Upper lobe of left lung (tissue), 6 donors: Measurements from ENCODE around the gene CD69. TPM values are rescaled to one million over a fixed set of nuclear protein-coding genes. Genes with fewer than 3 reads are reported as not detected.
"Not testable (repeated sequence)": the region's sequence is repeated elsewhere in the genome, so short reads cannot be mapped to it uniquely, and the experiment has no call there.

ENCODE experiments used
- ATAC-seq, 2 donors: fragments of 200-7000 bp; cut with Tn5 transposase; one replicate each; pipeline ENCODE4 v1.9.1; 2022; ENCODE audit warnings: mild to moderate bottlenecking in 2 of 2, moderate library complexity in 2 of 2; ENCODE audit not compliant: low FRiP score in 2 of 2
- DNase-seq, 2 donors: peaks; one replicate each; pipeline ENCODE4 v3.0.0-alpha.2; 2019 to 2020
- H3K27ac ChIP-seq, 4 donors: fragments of 200-600 bp; sonication (generic); one replicate each; pipeline ENCODE4 v1.5.1; 2016 to 2019
- H3K27me3 ChIP-seq, 4 donors: fragments of 200-600 bp; sonication (generic); one replicate each; pipeline ENCODE4 v1.5.1; 2017 to 2019
- H3K36me3 ChIP-seq, 4 donors: fragments of 200-600 bp; sonication (generic); one replicate each; pipeline ENCODE4 v1.5.1; 2016 to 2019
- H3K4me1 ChIP-seq, 4 donors: fragments of 200-600 bp; sonication (generic); one replicate each; pipeline ENCODE4 v1.5.1; 2018 to 2019
- H3K4me3 ChIP-seq, 4 donors: fragments of 200-600 bp; sonication (generic); one replicate each; pipeline ENCODE4 v1.5.1; 2017 to 2019; ENCODE audit warnings: mild to moderate bottlenecking in 2 of 4, moderate library complexity in 1 of 4
- H3K9me3 ChIP-seq, 4 donors: fragments of 200-600 bp; sonication (generic); one replicate each; pipeline ENCODE4 v1.5.1; 2018 to 2019
- EP300 ChIP-seq, 4 donors: sonication (generic); formaldehyde crosslinking; IDR thresholded peaks; one replicate each; pipeline ENCODE4 v1.5.1; 2017; ENCODE audit warnings: antibody characterized with exemption in 4 of 4, control low read depth in 2 of 4
- POLR2A ChIP-seq, 4 donors: fragments of 450-650 bp; IDR thresholded peaks; one replicate each; pipeline ENCODE4 v1.5.1; 2016 to 2017; ENCODE audit warnings: antibody characterized with exemption in 4 of 4, mild to moderate bottlenecking in 2 of 4
- POLR2AphosphoS5 ChIP-seq, 2 donors: sonication (generic); formaldehyde crosslinking; IDR thresholded peaks; one replicate each; pipeline ENCODE4 v1.5.1; 2017; ENCODE audit warnings: antibody characterized with exemption in 2 of 2
- WGBS, 2 donors: methylation state at CpG; one replicate each; pipeline ENCODE4 v1.1.5; 2017 to 2018; 5-methylcytosine and 5-hydroxymethylcytosine counted together
- total RNA-seq, 6 donors: library from RNA; depleted of rRNA in 4 of 6; stranded (reverse); fragments of >200 nt in 4 of 6; gene quantifications; one replicate each; pipeline versions ENCODE4 v1.1.0 to v1.2.1, GENCODE V29; 2016 to 2021
- TF ChIP-seq, protein P1 (sequence below), 6 experiments: fragments of 450-650 bp in 4 of 6; fragments of 200-600 bp in 2 of 6; sonication (generic) in 2 of 6; IDR thresholded peaks; one replicate each; pipeline ENCODE4 v1.5.1; 2016 to 2019; ENCODE audit warnings: antibody characterized with exemption in 6 of 6
- donor health status: DM: no; HTN: no; CAD: no; lungs with moderate emphysema.
- donor health status: DM: no; HTN: yes; CAD: no; lungs with severe emphysema.

CD69 gene
- total RNA-seq, 6 donors from 2014 or later: 2.8 to 25.2 (median 10.6) TPM

GRCh38 chr12:9721394-9722092 is 39.2 kb downstream of the CD69 start:
- no peak for ATAC-seq
- H3K4me1 ChIP-seq: peaks cover 0 to 7% (median 2%) of the 10 kb centered on the region in 4 donors

GRCh38 chr12:9719790-9720189 is 40.9 kb downstream of the CD69 start:
- Histone ChIP-seq H3K36me3 (no peaks in the 10 kb centered on the region), H3K27me3 (no peaks in the 10 kb centered on the region), H3K9me3 (no peaks in the 10 kb centered on the region), H3K4me3 (no peak overlapping the region), H3K4me1 (peaks cover 0 to 7% (median 2%) of the 10 kb centered on the region in 4 donors), H3K27ac (no peak overlapping the region)
- DNase-seq (no peak), ATAC-seq (no peak)
- WGBS, 2 donors: 42 to 80% methylated on average over 1 of the region's 1 CpG
- TF ChIP-seq POLR2AphosphoS5 (IDR thresholded peaks at IDR 0.05): no peak
- no peak for TF ChIP-seq EP300 (IDR thresholded peaks at IDR 0.05)
- TF ChIP-seq, protein P1, sequence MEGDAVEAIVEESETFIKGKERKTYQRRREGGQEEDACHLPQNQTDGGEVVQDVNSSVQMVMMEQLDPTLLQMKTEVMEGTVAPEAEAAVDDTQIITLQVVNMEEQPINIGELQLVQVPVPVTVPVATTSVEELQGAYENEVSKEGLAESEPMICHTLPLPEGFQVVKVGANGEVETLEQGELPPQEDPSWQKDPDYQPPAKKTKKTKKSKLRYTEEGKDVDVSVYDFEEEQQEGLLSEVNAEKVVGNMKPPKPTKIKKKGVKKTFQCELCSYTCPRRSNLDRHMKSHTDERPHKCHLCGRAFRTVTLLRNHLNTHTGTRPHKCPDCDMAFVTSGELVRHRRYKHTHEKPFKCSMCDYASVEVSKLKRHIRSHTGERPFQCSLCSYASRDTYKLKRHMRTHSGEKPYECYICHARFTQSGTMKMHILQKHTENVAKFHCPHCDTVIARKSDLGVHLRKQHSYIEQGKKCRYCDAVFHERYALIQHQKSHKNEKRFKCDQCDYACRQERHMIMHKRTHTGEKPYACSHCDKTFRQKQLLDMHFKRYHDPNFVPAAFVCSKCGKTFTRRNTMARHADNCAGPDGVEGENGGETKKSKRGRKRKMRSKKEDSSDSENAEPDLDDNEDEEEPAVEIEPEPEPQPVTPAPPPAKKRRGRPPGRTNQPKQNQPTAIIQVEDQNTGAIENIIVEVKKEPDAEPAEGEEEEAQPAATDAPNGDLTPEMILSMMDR (IDR thresholded peaks at IDR 0.05): no peak
- no peak for TF ChIP-seq POLR2A (IDR thresholded peaks at IDR 0.05)

More at GRCh38 chr12:9721394-9722092, 39.2 kb downstream of the CD69 start:
- 53 to 58% methylated on average over 5 of the region's 5 CpGs for WGBS, 2 donors
- no peaks in the 10 kb centered on the region for H3K36me3 ChIP-seq
- DNase-seq: no peak
- H3K9me3 ChIP-seq: no peaks in the 10 kb centered on the region
- no peaks in the 10 kb centered on the region for H3K27me3 ChIP-seq
- H3K4me3 ChIP-seq: no peak overlapping the region
- H3K27ac ChIP-seq: no peak overlapping the region
- TF ChIP-seq, protein P1 (IDR thresholded peaks at IDR 0.05): no peak
- TF ChIP-seq POLR2A (IDR thresholded peaks at IDR 0.05) (no peak), POLR2AphosphoS5 (IDR thresholded peaks at IDR 0.05) (no peak), EP300 (IDR thresholded peaks at IDR 0.05) (no peak)

DNA sequence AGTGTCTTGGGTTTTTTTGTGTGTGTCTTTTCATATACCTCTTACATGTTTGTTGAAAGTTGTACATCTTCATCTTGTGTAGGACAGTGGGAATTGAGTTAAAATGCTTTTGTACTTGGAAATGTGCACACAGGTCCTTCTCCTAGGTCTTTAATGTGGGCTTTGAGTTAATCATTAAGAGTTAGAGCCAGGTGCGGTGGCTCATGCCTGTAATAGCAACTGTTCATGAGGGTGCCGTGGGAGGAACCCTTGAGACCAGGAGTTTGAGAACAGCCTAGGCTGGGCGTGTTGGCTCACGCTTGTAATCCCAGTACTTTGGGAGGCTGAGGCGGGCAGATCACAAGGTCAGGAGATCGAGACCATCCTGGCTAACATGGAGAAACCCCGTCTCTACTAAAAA is 41.7 kb downstream of the CD69 start:
- Histone ChIP-seq H3K4me3 (no peak overlapping the region), H3K9me3 (no peaks in the 10 kb centered on the region), H3K36me3 (no peaks in the 10 kb centered on the region), H3K4me1 (peaks cover 0 to 7% (median 2%) of the 10 kb centered on the region in 4 donors), H3K27me3 (no peaks in the 10 kb centered on the region), H3K27ac (no peak overlapping the region)
- no peak for DNase-seq
- TF ChIP-seq POLR2A (IDR thresholded peaks at IDR 0.05) (no peak), POLR2AphosphoS5 (IDR thresholded peaks at IDR 0.05) (no peak)
- no peak for ATAC-seq
- WGBS, 2 donors: 88 to 93% methylated on average over 7 of the region's 7 CpGs

GRCh38 chr12:9717070-9717925 is 43.4 kb downstream of the CD69 start:
- H3K27ac ChIP-seq: no peak overlapping the region
- DNase-seq (no peak), ATAC-seq (no peak)
- H3K36me3 ChIP-seq: no peaks in the 10 kb centered on the region
- H3K4me3 ChIP-seq: no peak overlapping the region
- H3K9me3 ChIP-seq: no peaks in the 10 kb centered on the region
- H3K4me1 ChIP-seq: peaks cover 0 to 7% (median 2%) of the 10 kb centered on the region in 4 donors
- no peak for TF ChIP-seq POLR2AphosphoS5 (IDR thresholded peaks at IDR 0.05)
- TF ChIP-seq, protein P1 (IDR thresholded peaks at IDR 0.05): no peak
- no peak for TF ChIP-seq POLR2A (IDR thresholded peaks at IDR 0.05)
- no peak for TF ChIP-seq EP300 (IDR thresholded peaks at IDR 0.05)
- WGBS, 2 donors: 89 to 91% methylated on average over 15 of the region's 15 CpGs
- no peaks in the 10 kb centered on the region for H3K27me3 ChIP-seq

GRCh38 chr12:9713032-9713558 is 47.6 kb downstream of the CD69 start:
- not testable (repeated sequence) for H3K4me1 ChIP-seq

More at GRCh38 chr12:9713032-9713558, 47.6 kb downstream of the CD69 start:
- not testable (repeated sequence) for H3K27me3 ChIP-seq, H3K36me3 ChIP-seq, DNase-seq, H3K9me3 ChIP-seq, H3K27ac ChIP-seq, ATAC-seq, H3K4me3 ChIP-seq
- 81 to 87% methylated on average over 6 of the region's 6 CpGs for WGBS, 2 donors
